K562 (cell line): ENCODE data around the gene ABHD10.
A peak's percentile ranks its signal among the peaks of the same experiment; 100 is the strongest.

Experiments
- CTCF ChIP-seq, 3 experiments: IDR thresholded peaks in 2 of 3; conservative IDR thresholded peaks in 1 of 3; 2 replicates each; pipeline ENCODE4 v1.5.1; 2011 to 2012; ENCODE audit warnings: low read length in 3 of 3, mild to moderate bottlenecking in 3 of 3, control low read depth in 2 of 3, improper control_type of control experiment in 1 of 3, inconsistent platforms in 1 of 3, low read depth in 1 of 3, mixed read lengths in 1 of 3, moderate library complexity in 1 of 3; ENCODE audit not compliant: insufficient read depth in 2 of 3
- LEF1 ChIP-seq: fragments of 450-650 bp; IDR thresholded peaks from 2 replicates; pipeline ENCODE4 v1.6.1; 2016; ENCODE audit warnings: mild to moderate bottlenecking
- MAX ChIP-seq: sonication (generic); formaldehyde crosslinking; IDR thresholded peaks from 2 replicates; pipeline ENCODE4 v1.9.0; 2022; ENCODE audit warnings: mild to moderate bottlenecking, missing genetic modification reagents

- TF ChIP-seq CTCF (IDR thresholded peaks at IDR 0.05 in 2 of 3, conservative IDR thresholded peaks at IDR 0.05 in 1 of 3; ENCODE audit: insufficient read depth in 2 of 3, low read depth in 1 of 3, low read length in 3 of 3) (peak; percentile 66 to 69 (median 68)), LEF1 (no peak), MAX (no peak)
These were observed 11.1 kb upstream of the ABHD10 start for GRCh38 chr3:111967651-111968274.
